BJ (cell line): ENCODE results near the gene FAM181A. TPM values are rescaled to one million over a fixed set of nuclear protein-coding genes. Genes with fewer than 3 reads are reported as not detected.

Experiments
- CTCF ChIA-PET: fragments of 350-600 bp; formaldehyde crosslinking; extraction: SDS; loops from one replicate; lab custom pipeline; 2021; ENCODE audit warnings: antibody characterized with exemption, inconsistent platforms; lab: Yijun Ruan, JAX
- POLR2A ChIA-PET: fragments of 300-600 bp; sonication (Branson Sonifier 250); formaldehyde crosslinking; extraction: SDS; loops from one replicate; lab custom pipeline; 2021; ENCODE audit warnings: antibody characterized with exemption; lab: Charles Lee
- DNase-seq: peaks from one replicate; pipeline ENCODE4 v3.0.0-alpha.2; 2011; ENCODE audit warnings: low read depth
- H3K27me3 ChIP-seq: 2 replicates; pipeline ENCODE4 v1.6.0; 2011; ENCODE audit warnings: low read length; ENCODE audit not compliant: control insufficient read depth, insufficient read depth
- H3K36me3 ChIP-seq: 2 replicates; pipeline ENCODE4 v1.5.1; 2011; ENCODE audit warnings: low read length; ENCODE audit not compliant: control insufficient read depth, insufficient read depth
- H3K4me3 ChIP-seq: 2 replicates; pipeline ENCODE4 v1.5.1; 2011; ENCODE audit warnings: low read depth, mild to moderate bottlenecking, control low read depth, low read length
- CTCF ChIP-seq: IDR thresholded peaks from 2 replicates; pipeline ENCODE4 v1.5.1; 2011; ENCODE audit warnings: low read depth, mild to moderate bottlenecking, control low read depth, inconsistent platforms, low read length, moderate library complexity; ENCODE audit not compliant: insufficient read depth
- polyA plus RNA-seq: library from polyadenylated mRNA; depleted of rRNA; stranded (reverse); fragments of >200 nt; gene quantifications from 2 replicates; pipeline ENCODE4 v1.2.3, GENCODE V29; 2011

The FAM181A gene
- polyA plus RNA-seq, 1 experiment, result not detected

- POLR2A ChIA-PET, result no interaction called here
- Histone ChIP-seq H3K27me3 (no peaks in the 10 kb centered on the region), H3K4me3 (no peak overlapping the region), H3K36me3 (no peaks in the 10 kb centered on the region)
- no peak for DNase-seq
- TF ChIP-seq CTCF, result no peak
- CTCF ChIA-PET, result interaction anchor here (1.0 to 2.0 kb wide), 4 partner anchors 10 to 50 kb away, joined by 4 to 6 read pairs (median 5); no protein-coding TSS in a partner anchor
Observed at GRCh38 chr14:93950948-93951634, 23.9 kb downstream of the FAM181A start.

- no peak overlapping the region for H3K4me3 ChIP-seq
- no peaks in the 10 kb centered on the region for H3K27me3 ChIP-seq
- no peak for TF ChIP-seq CTCF
- POLR2A ChIA-PET, result no interaction called here
- DNase-seq, result no peak
- CTCF ChIA-PET, result interaction anchor here (0.6 to 2.4 kb wide), 4 partner anchors 11 to 116 kb away, joined by 3 to 11 read pairs (median 6); no protein-coding TSS in a partner anchor
- no peaks in the 10 kb centered on the region for H3K36me3 ChIP-seq
Observed at GRCh38 chr14:93951635-93952540, 24.7 kb downstream of the FAM181A start.

DNA sequence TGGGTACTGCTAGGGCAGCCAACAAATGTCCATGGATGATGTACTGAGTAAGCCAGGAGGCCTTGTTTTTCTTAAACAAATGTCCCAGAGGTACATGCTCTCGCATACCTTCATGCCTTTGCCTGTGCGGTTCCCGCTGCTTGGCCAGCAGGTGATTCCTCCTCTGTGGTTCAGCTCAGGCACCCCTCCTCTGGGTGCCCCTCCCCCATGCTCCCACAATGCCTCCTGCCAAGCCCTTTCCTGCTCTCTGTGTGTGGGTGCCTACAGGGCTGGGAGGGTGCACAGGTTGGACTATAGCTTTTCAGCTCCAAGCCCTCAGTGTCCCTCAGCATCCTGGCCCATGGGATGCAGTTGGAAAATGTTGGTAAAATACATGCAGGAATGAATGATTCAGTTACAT is 25.7 kb downstream of the FAM181A start:
- CTCF ChIA-PET, result interaction anchor here (1.7 to 2.4 kb wide), 3 partner anchors 11 to 48 kb away, joined by 5 to 11 read pairs (median 6); no protein-coding TSS in a partner anchor
- Histone ChIP-seq H3K36me3 (no peaks in the 10 kb centered on the region), H3K27me3 (no peaks in the 10 kb centered on the region), H3K4me3 (no peak overlapping the region)
- no peak for TF ChIP-seq CTCF
- POLR2A ChIA-PET, result no interaction called here
- no peak for DNase-seq

- no peak for DNase-seq
- H3K4me3 ChIP-seq, result no peak overlapping the region
- TF ChIP-seq CTCF, result no peak
- no peaks in the 10 kb centered on the region for H3K36me3 ChIP-seq
- ChIA-PET CTCF (interaction anchor here (2.0 to 2.4 kb wide), 2 partner anchors 12 to 14 kb away, joined by 6 to 11 read pairs; no protein-coding TSS in a partner anchor), POLR2A (no interaction called here)
- H3K27me3 ChIP-seq, result no peaks in the 10 kb centered on the region
Observed at GRCh38 chr14:93953263-93953662, 26.1 kb downstream of the FAM181A start.
